HG03432 (cell line): ENCODE data around the gene ZSCAN25.
A peak's percentile ranks its signal among the peaks of the same experiment; 100 is the strongest.
"Not testable (repeated sequence)": the region's sequence is repeated elsewhere in the genome, so short reads cannot be mapped to it uniquely, and the experiment has no call there.

ENCODE experiments used
- ATAC-seq: cut with Tn5 transposase; IDR thresholded peaks from one replicate; pipeline ENCODE4 v1.9.1; 2021; ENCODE audit warnings: mild to moderate bottlenecking, moderate library complexity; ENCODE audit not compliant: unreplicated experiment

ZSCAN25 gene

GRCh38 chr7:99616359-99617191 lies at the start of gene ZSCAN25:
Gene ZSCAN25 (plus strand): TSS chr7:99616946. CDS start chr7:99619607, 2,661 bp downstream.
- peak; percentile 95 for ATAC-seq

GRCh38 chr7:99568770-99569169 lies 48.0 kb upstream of the ZSCAN25 start:
- not testable (repeated sequence) for ATAC-seq

- no peak for ATAC-seq
Observed at GRCh38 chr7:99571768-99572167, 45.0 kb upstream of the ZSCAN25 start.

GRCh38 chr7:99573257-99573656 lies 43.5 kb upstream of the ZSCAN25 start:
- ATAC-seq: no peak

DNA sequence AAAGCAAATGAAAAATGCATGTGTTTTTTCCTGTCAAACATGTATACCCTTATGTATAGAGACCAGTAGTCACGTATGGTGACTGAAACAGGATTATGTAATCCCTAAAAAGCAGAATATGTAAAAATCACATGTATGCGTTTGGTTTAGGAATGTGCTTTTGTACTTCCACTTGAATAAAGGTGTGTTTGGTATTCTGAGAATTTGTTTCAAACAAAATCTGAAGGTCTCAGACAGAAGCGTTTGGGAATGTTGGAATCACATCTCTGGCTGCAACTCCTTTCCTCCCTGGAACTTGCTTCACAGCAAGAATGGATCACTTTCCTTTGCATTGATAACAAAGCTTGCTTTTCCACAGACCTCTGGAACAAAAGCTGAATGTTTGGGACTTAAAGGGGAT lies 40.5 kb upstream of the ZSCAN25 start:
- ATAC-seq: no peak

DNA sequence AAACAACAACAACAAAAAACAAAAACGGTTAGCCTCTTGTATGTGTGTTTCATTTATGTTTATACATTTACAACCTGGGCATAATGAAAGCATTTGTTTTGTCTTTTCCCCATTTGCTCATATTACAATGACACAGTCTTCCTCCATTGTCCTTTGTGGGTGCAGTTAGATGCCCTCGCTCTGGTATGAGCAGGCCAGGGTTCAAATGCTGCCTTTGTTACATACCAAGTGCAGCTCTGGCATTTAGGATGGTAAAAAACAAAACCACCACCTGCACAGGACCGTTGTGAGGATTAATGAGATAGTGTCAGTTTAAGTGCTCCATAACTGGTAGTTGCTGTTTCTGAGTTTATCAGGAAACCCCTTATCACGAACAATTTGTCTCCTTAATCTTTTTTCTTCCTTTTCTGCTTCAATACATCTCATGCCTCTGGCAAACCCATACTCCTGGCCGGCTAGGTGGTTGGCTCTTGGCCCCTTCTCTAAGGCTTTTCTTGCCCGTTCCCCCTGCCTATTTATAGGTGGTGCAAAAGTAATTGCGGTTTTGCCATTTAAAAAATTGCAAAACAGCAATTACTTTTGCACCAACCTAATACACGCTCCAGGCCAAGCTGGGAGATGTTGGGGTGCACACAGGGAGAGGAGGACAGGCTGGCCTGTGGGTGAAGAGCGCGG lies 37.3 kb upstream of the ZSCAN25 start:
- ATAC-seq: no peak

GRCh38 chr7:99579956-99580777 lies 36.6 kb upstream of the ZSCAN25 start:
- ATAC-seq: no peak

GRCh38 chr7:99580778-99581332 lies 35.9 kb upstream of the ZSCAN25 start:
- not testable (repeated sequence) for ATAC-seq

DNA sequence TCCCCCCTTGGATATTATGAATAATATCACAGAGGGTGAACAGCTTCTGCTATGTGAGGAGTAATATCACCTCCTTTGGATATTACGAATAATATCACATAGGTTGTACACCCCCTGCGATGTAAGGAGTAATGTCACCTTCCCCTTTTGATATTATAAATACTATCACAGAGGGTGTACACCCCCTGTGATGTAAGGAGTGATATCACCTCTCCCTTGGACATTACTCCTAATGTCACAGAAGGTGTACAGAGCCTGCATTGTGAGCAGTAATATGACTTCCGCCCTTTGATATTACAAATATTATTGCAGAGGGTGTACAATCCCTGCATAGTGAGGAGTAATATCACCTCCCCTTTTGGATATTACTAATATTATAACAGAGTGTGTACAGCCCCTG lies 27.9 kb upstream of the ZSCAN25 start:
- ATAC-seq: no peak

DNA sequence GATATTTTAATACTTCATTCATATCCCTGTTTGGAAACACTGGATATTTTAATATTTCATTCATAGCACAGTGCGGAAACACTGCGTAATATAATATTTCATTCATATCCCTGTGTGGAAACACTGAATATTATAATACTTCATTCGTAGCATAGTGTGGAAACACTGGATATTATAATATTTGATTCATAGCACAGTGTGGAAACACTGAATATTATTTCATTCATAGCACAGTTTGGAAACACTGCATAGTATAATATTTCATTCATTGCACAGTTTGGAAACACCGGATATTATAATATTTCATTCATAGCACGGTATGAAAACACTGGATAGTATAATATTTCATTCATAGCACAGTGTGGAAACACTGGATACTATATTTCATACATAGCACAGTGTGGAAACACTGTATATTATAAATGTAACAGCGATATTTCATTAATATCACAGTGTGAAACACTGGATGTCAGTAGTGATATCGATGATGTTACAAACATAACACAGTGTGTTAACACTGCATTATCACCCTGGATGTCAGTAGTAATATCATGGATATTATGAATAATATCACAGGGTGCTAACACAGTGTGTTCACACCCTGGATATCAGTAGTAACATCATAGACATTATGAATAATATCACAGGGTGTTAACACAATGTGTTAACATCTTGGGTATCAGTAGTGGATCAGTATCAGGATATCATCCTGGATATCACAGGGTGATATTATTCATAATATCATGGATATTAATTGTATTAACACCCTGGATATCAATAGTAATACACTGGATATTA lies 21.6 kb upstream of the ZSCAN25 start:
- no peak for ATAC-seq

GRCh38 chr7:99596408-99596955 lies 20.3 kb upstream of the ZSCAN25 start:
- no peak for ATAC-seq

- ATAC-seq: no peak
Observed at GRCh38 chr7:99597762-99598501, 18.8 kb upstream of the ZSCAN25 start, which contains the start of gene TMEM225B. Gene TMEM225B (plus strand): TSS chr7:99598267. CDS start chr7:99604389, 6,122 bp downstream.

- ATAC-seq: no peak
Observed at GRCh38 chr7:99599836-99600235, 16.9 kb upstream of the ZSCAN25 start.

DNA sequence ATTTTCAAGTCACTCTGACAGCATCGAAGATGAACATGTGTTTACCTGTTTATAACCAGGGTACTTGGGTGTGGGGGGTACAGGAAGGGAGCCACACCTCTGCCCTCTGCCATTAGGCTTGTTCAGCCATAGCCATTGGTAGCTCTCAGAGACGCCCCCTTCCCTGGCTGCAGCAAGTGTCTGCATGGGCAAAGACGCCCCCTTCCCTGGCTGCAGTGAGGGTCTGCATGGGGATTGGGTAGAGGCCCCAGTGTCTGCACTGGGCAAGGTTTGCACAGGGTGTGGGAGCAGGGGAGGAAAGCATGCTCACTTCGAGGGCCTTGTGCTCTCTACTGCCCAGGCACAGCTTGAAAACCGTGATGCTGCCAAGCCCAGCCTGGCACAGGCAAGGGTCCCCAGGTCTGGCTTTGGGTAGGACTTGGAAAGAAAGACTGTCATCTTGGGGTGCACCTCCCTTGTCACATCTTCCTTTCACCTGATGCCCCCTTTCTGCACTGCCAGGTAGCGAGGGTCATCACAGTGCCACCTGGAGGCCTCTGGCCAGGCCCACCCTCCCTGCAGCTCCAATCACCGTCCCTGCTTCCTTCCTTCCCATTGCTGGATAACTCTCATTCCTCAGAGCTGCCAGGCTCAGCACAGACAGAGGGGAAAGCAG lies 15.0 kb upstream of the ZSCAN25 start:
- ATAC-seq: no peak

- no peak for ATAC-seq
Observed at GRCh38 chr7:99605527-99605926, 11.2 kb upstream of the ZSCAN25 start.

- ATAC-seq: no peak
Observed at GRCh38 chr7:99606531-99606930, 10.2 kb upstream of the ZSCAN25 start.

- ATAC-seq: no peak
Observed at GRCh38 chr7:99607548-99607947, 9.2 kb upstream of the ZSCAN25 start.

DNA sequence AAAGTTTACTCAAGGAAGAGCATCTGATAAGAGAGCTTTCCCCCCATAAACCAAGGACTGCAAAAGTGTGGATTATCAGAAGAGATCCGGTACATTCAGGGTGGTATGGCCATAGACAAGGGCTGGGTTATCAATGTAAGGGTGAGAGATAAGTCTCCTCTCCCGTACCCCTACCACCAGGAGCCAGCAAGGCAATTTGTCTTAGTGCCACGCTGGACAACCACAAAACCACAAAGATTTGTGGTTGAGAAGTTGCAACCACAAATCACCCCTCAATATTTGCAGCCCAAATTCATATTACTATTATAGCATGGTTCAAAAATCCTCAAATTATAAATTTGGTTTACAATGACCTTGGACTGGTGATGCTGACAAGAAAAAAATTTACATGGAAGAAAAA lies 2.3 kb upstream of the ZSCAN25 start:
- ATAC-seq: no peak

DNA sequence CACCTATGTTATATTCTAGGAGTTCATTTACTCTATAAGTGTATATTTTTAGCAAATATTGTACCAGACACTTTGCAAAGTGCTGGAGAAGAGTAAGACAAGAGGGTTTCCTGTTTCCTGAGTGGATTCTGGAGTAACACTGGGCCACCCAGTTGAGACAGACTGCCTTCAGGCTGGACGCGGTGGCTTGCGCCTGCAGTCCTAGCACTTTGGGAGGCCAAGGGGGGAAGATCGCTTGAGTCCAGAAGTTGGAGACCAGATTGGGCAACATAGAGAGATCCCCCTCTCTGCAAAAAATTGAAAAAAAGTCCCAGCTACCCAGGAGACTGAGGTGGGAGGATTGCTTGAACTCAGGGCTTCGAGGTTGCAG lies 772 bp upstream of the ZSCAN25 start:
- ATAC-seq: no peak
